ENCODE results near the gene SNAP29.
"Not testable (repeated sequence)": the region's sequence is repeated elsewhere in the genome, so short reads cannot be mapped to it uniquely, and the experiment has no call there.

The SNAP29 gene

GRCh38 chr22:20889025-20889704 lies 30.4 kb downstream of the SNAP29 start:
- Histone ChIP-seq H3K36me3 (ENCODE audit: low read depth) (peaks cover 35% of the 10 kb centered on the region), H3K9me3 (ENCODE audit: severe bottlenecking) (no peaks in the 10 kb centered on the region), H3K27me3 (ENCODE audit: insufficient read depth, poor library complexity, severe bottlenecking) (no peaks in the 10 kb centered on the region), H3K4me3 (ENCODE audit: severe bottlenecking) (no peak overlapping the region), H3K27ac (ENCODE audit: poor library complexity, severe bottlenecking) (no peak overlapping the region), H3K4me1 (ENCODE audit: insufficient read depth, poor library complexity, severe bottlenecking) (no peaks in the 10 kb centered on the region)
- TF ChIP-seq CTCF (IDR thresholded peaks at IDR 0.05; ENCODE audit: poor library complexity, severe bottlenecking), result no peak
- no peak for DNase-seq (ENCODE audit: low spot score)
- no peak for ATAC-seq (ENCODE audit: low read depth)

- Histone ChIP-seq H3K27me3 (ENCODE audit: insufficient read depth, poor library complexity, severe bottlenecking) (no peaks in the 10 kb centered on the region), H3K36me3 (ENCODE audit: low read depth) (peaks cover 28% of the 10 kb centered on the region), H3K9me3 (ENCODE audit: severe bottlenecking) (no peaks in the 10 kb centered on the region), H3K27ac (ENCODE audit: poor library complexity, severe bottlenecking) (no peak overlapping the region), H3K4me3 (ENCODE audit: severe bottlenecking) (no peak overlapping the region), H3K4me1 (ENCODE audit: insufficient read depth, poor library complexity, severe bottlenecking) (no peaks in the 10 kb centered on the region)
- ATAC-seq (ENCODE audit: low read depth) (no peak), DNase-seq (ENCODE audit: low spot score) (no peak)
- TF ChIP-seq CTCF (IDR thresholded peaks at IDR 0.05; ENCODE audit: poor library complexity, severe bottlenecking), result no peak
These were observed 31.2 kb downstream of the SNAP29 start for GRCh38 chr22:20889904-20890540.

- H3K27ac ChIP-seq (ENCODE audit: poor library complexity, severe bottlenecking), result no peak overlapping the region
- H3K36me3 ChIP-seq (ENCODE audit: low read depth), result peaks cover 27% of the 10 kb centered on the region
- H3K9me3 ChIP-seq (ENCODE audit: severe bottlenecking), result no peaks in the 10 kb centered on the region
- H3K4me1 ChIP-seq (ENCODE audit: insufficient read depth, poor library complexity, severe bottlenecking), result no peaks in the 10 kb centered on the region
- no peaks in the 10 kb centered on the region for H3K27me3 ChIP-seq (ENCODE audit: insufficient read depth, poor library complexity, severe bottlenecking)
- TF ChIP-seq CTCF (IDR thresholded peaks at IDR 0.05; ENCODE audit: poor library complexity, severe bottlenecking), result no peak
- H3K4me3 ChIP-seq (ENCODE audit: severe bottlenecking), result no peak overlapping the region
- no peak for ATAC-seq (ENCODE audit: low read depth)
- no peak for DNase-seq (ENCODE audit: low spot score)
These were observed 32.2 kb downstream of the SNAP29 start for GRCh38 chr22:20890975-20891374.

GRCh38 chr22:20897737-20898136 lies 38.9 kb downstream of the SNAP29 start:
- ATAC-seq (ENCODE audit: low read depth); H3K27ac ChIP-seq (ENCODE audit: poor library complexity, severe bottlenecking); H3K4me3 ChIP-seq (ENCODE audit: severe bottlenecking); DNase-seq (ENCODE audit: low spot score); H3K27me3 ChIP-seq (ENCODE audit: insufficient read depth, poor library complexity, severe bottlenecking); H3K4me1 ChIP-seq (ENCODE audit: insufficient read depth, poor library complexity, severe bottlenecking); H3K36me3 ChIP-seq (ENCODE audit: low read depth); H3K9me3 ChIP-seq (ENCODE audit: severe bottlenecking): not testable (repeated sequence)

- TF ChIP-seq CTCF (IDR thresholded peaks at IDR 0.05; ENCODE audit: poor library complexity, severe bottlenecking), result no peak
These were observed 41.1 kb downstream of the SNAP29 start for GRCh38 chr22:20899827-20900423.

GRCh38 chr22:20901093-20902033 lies 42.6 kb downstream of the SNAP29 start:
- not testable (repeated sequence) for H3K36me3 ChIP-seq (ENCODE audit: low read depth); H3K27ac ChIP-seq (ENCODE audit: poor library complexity, severe bottlenecking); DNase-seq (ENCODE audit: low spot score); H3K9me3 ChIP-seq (ENCODE audit: severe bottlenecking); H3K27me3 ChIP-seq (ENCODE audit: insufficient read depth, poor library complexity, severe bottlenecking); ATAC-seq (ENCODE audit: low read depth); H3K4me3 ChIP-seq (ENCODE audit: severe bottlenecking)
- H3K4me1 ChIP-seq (ENCODE audit: insufficient read depth, poor library complexity, severe bottlenecking), result peaks cover 19% of the 10 kb centered on the region

More at GRCh38 chr22:20899827-20900423, 41.1 kb downstream of the SNAP29 start:
- H3K27ac ChIP-seq (ENCODE audit: poor library complexity, severe bottlenecking), result no peak overlapping the region
- no peaks in the 10 kb centered on the region for H3K27me3 ChIP-seq (ENCODE audit: insufficient read depth, poor library complexity, severe bottlenecking)
- H3K4me1 ChIP-seq (ENCODE audit: insufficient read depth, poor library complexity, severe bottlenecking), result peaks cover 8% of the 10 kb centered on the region
- no peak for DNase-seq (ENCODE audit: low spot score)
- H3K4me3 ChIP-seq (ENCODE audit: severe bottlenecking), result no peak overlapping the region
- no peak for ATAC-seq (ENCODE audit: low read depth)
- H3K9me3 ChIP-seq (ENCODE audit: severe bottlenecking), result no peaks in the 10 kb centered on the region
- no peaks in the 10 kb centered on the region for H3K36me3 ChIP-seq (ENCODE audit: low read depth)
